C4-2B (cell line): ENCODE results near the gene ZNF506.

ENCODE experiments used
- CTCF ChIP-seq: fragments of 450-650 bp; conservative IDR thresholded peaks from 2 replicates; pipeline ENCODE4 v1.5.1; 2017; ENCODE audit warnings: mild to moderate bottlenecking
- ZFX ChIP-seq: fragments of 450-650 bp; IDR thresholded peaks from 2 replicates; pipeline ENCODE4 v1.6.1; 2017

DNA sequence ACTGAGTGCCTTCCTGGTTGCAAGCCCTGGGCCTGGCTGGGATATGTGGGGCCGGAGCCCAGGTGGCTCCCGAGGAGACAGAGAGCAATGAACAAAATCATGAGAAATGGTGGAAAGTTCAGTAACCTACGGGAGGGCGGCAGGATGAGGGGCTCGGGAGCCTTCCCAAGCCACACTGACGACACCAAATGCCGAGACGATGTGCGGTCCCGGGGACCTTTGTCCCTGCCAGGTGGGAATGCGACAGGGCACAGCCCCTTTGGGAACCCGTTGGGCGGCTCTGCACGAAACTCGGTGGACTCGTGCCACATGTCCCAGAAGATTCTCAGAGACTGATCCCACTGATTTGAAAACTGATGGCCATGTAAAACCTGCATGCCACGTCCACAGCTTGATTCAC is 76.9 kb downstream of the ZNF506 start:
- TF ChIP-seq CTCF = no peak
- TF ChIP-seq ZFX = no peak
